H1 (cell line): ENCODE measurements around the gene HDHD5. TPM values are rescaled to one million over a fixed set of nuclear protein-coding genes. Genes with fewer than 3 reads are reported as not detected.

Source experiments
- CTCF ChIA-PET: fragments of 300-600 bp; sonication (Branson Sonifier 250); formaldehyde crosslinking; loops from one replicate; lab custom pipeline; 2021; ENCODE audit not compliant: partially characterized antibody; lab: Charles Lee
- POLR2A ChIA-PET: fragments of 300-600 bp; sonication (Branson Sonifier 250); formaldehyde crosslinking; loops from one replicate; lab custom pipeline; 2021; ENCODE audit warnings: inconsistent platforms; ENCODE audit not compliant: partially characterized antibody; lab: Charles Lee
- DNase-seq, 2 experiments: peaks; one replicate each; pipeline versions ENCODE4 v3.0.0 to v3.0.0-alpha.2; 2010 to 2022; ENCODE audit warnings: low spot score in 2 of 2, low read depth in 1 of 2, mixed read lengths in 1 of 2
- FAIRE-seq: peaks from 2 replicates; lab custom pipeline; 2011; peaks lifted over from hg19 to GRCh38; lab: Jason Lieb, UNC
- H2AFZ ChIP-seq: 2 replicates; pipeline ENCODE4 v1.8.1; 2012; ENCODE audit warnings: low read length, inconsistent platforms
- H2AK5ac ChIP-seq: 2 replicates; pipeline ENCODE4 v1.6.1; 2013; ENCODE audit warnings: low read depth, low read length
- H2BK120ac ChIP-seq: replicated peaks from 2 replicates; pipeline ENCODE3; 2013; ENCODE audit warnings: low read depth, low read length, inconsistent platforms
- H2BK12ac ChIP-seq: 2 replicates; pipeline ENCODE4 v1.6.1; 2013; ENCODE audit warnings: low read depth, low read length
- H2BK15ac ChIP-seq: 2 replicates; pipeline ENCODE4 v1.6.1; 2013; ENCODE audit warnings: low read length
- H2BK20ac ChIP-seq: 2 replicates; pipeline ENCODE4 v1.6.1; 2013; ENCODE audit warnings: low read length
- H2BK5ac ChIP-seq: 2 replicates; pipeline ENCODE4 v1.6.1; 2013; ENCODE audit warnings: low read depth, low read length
- H3K14ac ChIP-seq: 2 replicates; pipeline ENCODE4 v1.6.1; 2013; ENCODE audit warnings: inconsistent platforms; ENCODE audit not compliant: insufficient read length
- H3K18ac ChIP-seq: 2 replicates; pipeline ENCODE4 v1.6.1; 2013; ENCODE audit warnings: low read length; ENCODE audit errors: extremely low read depth
- H3K23ac ChIP-seq: 2 replicates; pipeline ENCODE4 v1.6.1; 2013; ENCODE audit warnings: inconsistent platforms; ENCODE audit not compliant: insufficient read length
- H3K23me2 ChIP-seq: 2 replicates; pipeline ENCODE4 v1.6.1; 2013; ENCODE audit warnings: low read depth, low read length
- H3K27ac ChIP-seq: 2 replicates; pipeline ENCODE4 v1.6.1; 2011; ENCODE audit warnings: low read depth, low read length, inconsistent platforms
- H3K27me3 ChIP-seq, 4 experiments: replicated peaks in 1 of 4; 1 replicate in 1 of 4; 2 replicates in 3 of 4; pipeline versions ENCODE4 v1.6.1 to v1.8.1; 2011 to 2013; ENCODE audit warnings: low read length in 3 of 4, mild to moderate bottlenecking in 3 of 4, inconsistent platforms in 2 of 4, mixed read lengths in 2 of 4, moderate library complexity in 1 of 4; ENCODE audit not compliant: control insufficient read depth in 3 of 4, insufficient read depth in 3 of 4; ENCODE audit errors: extremely low read depth in 1 of 4
- H3K36me3 ChIP-seq, 4 experiments: 2 replicates each; pipeline versions ENCODE4 v1.6.1 to v1.8.1; 2011 to 2013; ENCODE audit warnings: mild to moderate bottlenecking in 4 of 4, low read length in 3 of 4, moderate library complexity in 2 of 4, control low read depth in 1 of 4, inconsistent platforms in 1 of 4; ENCODE audit not compliant: insufficient read depth in 4 of 4, control insufficient read depth in 2 of 4
- H3K4ac ChIP-seq: replicated peaks from 2 replicates; pipeline ENCODE3; 2013; ENCODE audit warnings: low read length, low read depth, mixed read lengths, inconsistent platforms; ENCODE audit not compliant: insufficient read length
- H3K4me1 ChIP-seq, 4 experiments: replicated peaks in 1 of 4; 1 replicate in 1 of 4; 2 replicates in 3 of 4; pipeline versions ENCODE4 v1.6.1 to v1.8.1; 2011 to 2013; ENCODE audit warnings: low read length in 3 of 4, inconsistent platforms in 2 of 4, mixed read lengths in 1 of 4; ENCODE audit not compliant: insufficient read depth in 4 of 4, control insufficient read depth in 3 of 4
- H3K4me2 ChIP-seq, 2 experiments: 2 replicates each; pipeline versions ENCODE4 v1.6.1 to v1.8.1; 2011 to 2013; ENCODE audit warnings: low read depth in 2 of 2, low read length in 2 of 2, control low read depth in 1 of 2, inconsistent platforms in 1 of 2, mild to moderate bottlenecking in 1 of 2; ENCODE audit not compliant: insufficient read depth in 1 of 2
- H3K4me3 ChIP-seq, 4 experiments: fragments of 200-600, 300-600 bp in 1 of 4; sonication (generic), shearing (Covaris generic), sonication (Bioruptor Twin) in 1 of 4; 2 replicates each; pipeline versions ENCODE4 v1.5.1 to v1.8.1; 2011 to 2016; ENCODE audit warnings: low read length in 4 of 4, low read depth in 3 of 4, control low read depth in 2 of 4, inconsistent platforms in 2 of 4, mild to moderate bottlenecking in 2 of 4, mixed read lengths in 1 of 4, moderate library complexity in 1 of 4; ENCODE audit not compliant: insufficient read depth in 2 of 4; ENCODE audit errors: extremely low read depth in 1 of 4
- H3K56ac ChIP-seq: replicated peaks from 2 replicates; pipeline ENCODE3; 2013; ENCODE audit warnings: low read depth, mild to moderate bottlenecking, mixed read lengths, low read length, inconsistent platforms; ENCODE audit not compliant: insufficient read length
- H3K79me1 ChIP-seq: 2 replicates; pipeline ENCODE4 v1.6.1; 2013; ENCODE audit warnings: low read depth, low read length, control low read depth
- H3K79me2 ChIP-seq, 2 experiments: 2 replicates each; pipeline versions ENCODE4 v1.6.1 to v1.8.1; 2012 to 2013; ENCODE audit warnings: low read length in 2 of 2, mild to moderate bottlenecking in 2 of 2, inconsistent platforms in 1 of 2; ENCODE audit not compliant: insufficient read depth in 2 of 2, control insufficient read depth in 1 of 2
- H3K9ac ChIP-seq, 4 experiments: replicated peaks in 1 of 4; 1 replicate in 1 of 4; 2 replicates in 3 of 4; pipeline versions ENCODE4 v1.6.1 to v1.8.1; 2011 to 2013; ENCODE audit warnings: low read depth in 3 of 4, low read length in 3 of 4, control low read depth in 2 of 4, mild to moderate bottlenecking in 2 of 4, moderate library complexity in 2 of 4, inconsistent platforms in 1 of 4; ENCODE audit errors: extremely low read depth in 1 of 4
- H3K9me3 ChIP-seq, 2 experiments: 2 replicates each; pipeline versions ENCODE4 v1.6.1 to v1.8.1; 2012 to 2013; ENCODE audit warnings: mild to moderate bottlenecking in 2 of 2, moderate library complexity in 2 of 2, control low read depth in 1 of 2, inconsistent platforms in 1 of 2, low read depth in 1 of 2, low read length in 1 of 2, mixed read lengths in 1 of 2; ENCODE audit not compliant: insufficient read depth in 2 of 2
- H4K20me1 ChIP-seq, 2 experiments: replicated peaks in 1 of 2; 2 replicates each; pipeline versions ENCODE3 to v1.8.1; 2011 to 2013; ENCODE audit warnings: inconsistent platforms in 2 of 2, low read length in 2 of 2, mild to moderate bottlenecking in 1 of 2; ENCODE audit not compliant: insufficient read depth in 2 of 2, control insufficient read depth in 1 of 2
- H4K5ac ChIP-seq: 2 replicates; pipeline ENCODE4 v1.6.1; 2013; ENCODE audit warnings: low read length, low read depth, mixed read lengths, inconsistent platforms; ENCODE audit not compliant: insufficient read length
- H4K8ac ChIP-seq: 2 replicates; pipeline ENCODE4 v1.8.0; 2013; ENCODE audit warnings: mild to moderate bottlenecking, moderate library complexity, low read length, inconsistent platforms; ENCODE audit not compliant: insufficient read depth; ENCODE audit errors: extremely low read depth
- H4K91ac ChIP-seq: replicated peaks from 2 replicates; pipeline ENCODE3; 2013; ENCODE audit warnings: low read length, mixed read lengths, inconsistent platforms; ENCODE audit not compliant: insufficient read length
- SRF ChIP-seq: IDR thresholded peaks from 2 replicates; pipeline ENCODE4 v1.6.1; 2011; ENCODE audit warnings: mild to moderate bottlenecking, low read depth, low read length, moderate library complexity
- WGBS, 2 experiments: shearing (Covaris generic) in 1 of 2; methylation state at CpG; one replicate each; pipeline versions ENCODE4 v1.1.6 to v1.1.7; 2013 to 2015; ENCODE audit warnings: low lambda C conversion rate in 2 of 2, mixed read lengths in 2 of 2, inconsistent platforms in 1 of 2, low coverage in 1 of 2, missing lambda C conversion rate in 1 of 2; ENCODE audit not compliant: insufficient replicate concordance in 2 of 2, insufficient coverage in 1 of 2, insufficient read length in 1 of 2; ENCODE audit errors: extremely low coverage in 1 of 2, missing lambda C conversion rate in 1 of 2; 5-methylcytosine and 5-hydroxymethylcytosine counted together
- polyA plus RNA-seq, 7 experiments: library from polyadenylated mRNA; depleted of rRNA in 3 of 7; stranded (reverse) in 5 of 7; unstranded in 2 of 7; fragments of >200 nt in 5 of 7; fragments of 200-250 nt in 2 of 7; gene quantifications; 1 replicate in 5 of 7; 2 replicates in 1 of 7; 4 replicates in 1 of 7; pipeline versions ENCODE4 v1.2.1 to v1.2.3, GENCODE V29; 2011 to 2013; ENCODE audit warnings: missing spikeins in 2 of 7, mixed read lengths in 2 of 7
- total RNA-seq: library from RNA; stranded (reverse); fragmentation: NEBNext Ultra II Directional; extraction: Animal tissue kit (Norgen Biotek cat#: 25700); gene quantifications from 2 replicates; pipeline ENCODE4 v1.2.1, GENCODE V29; 2021

HDHD5 gene
- total and polyA plus RNA-seq, 2 of the 8 experiments (the other 6 are each of a cell fraction or from before 2014, with no cell fraction given) = 68.3 to 123 TPM

- DNase-seq (no peak), FAIRE-seq (no peak)
- H3K9me3 ChIP-seq = no peaks in the 10 kb centered on the region
- H4K20me1 ChIP-seq = no peaks in the 10 kb centered on the region
- H3K18ac ChIP-seq = no peak overlapping the region
- H2AFZ ChIP-seq = no peak overlapping the region
- ChIA-PET POLR2A (no interaction called here), CTCF (interaction anchor here (1.2 kb wide), 1 partner anchor 9 kb away, joined by 3 read pairs; no protein-coding TSS in a partner anchor)
- no peak overlapping the region for H2AK5ac ChIP-seq
- H3K27ac ChIP-seq = no peak overlapping the region
- H3K9ac ChIP-seq = no peak overlapping the region
- H3K23ac ChIP-seq = no peak overlapping the region
- H3K56ac ChIP-seq = no peak overlapping the region
- no peak overlapping the region for H3K4me3 ChIP-seq
- H2BK5ac ChIP-seq = no peak overlapping the region
- H4K91ac ChIP-seq = no peak overlapping the region
- no peak overlapping the region for H2BK12ac ChIP-seq
- no peak overlapping the region for H3K14ac ChIP-seq
- H3K36me3 ChIP-seq = peaks cover 0 to 5% (median under 1%) of the 10 kb centered on the region in 4 experiments; a peak in 3 of 8 replicates
- H2BK15ac ChIP-seq = no peak overlapping the region
- H2BK20ac ChIP-seq = no peak overlapping the region
- H3K4ac ChIP-seq = no peak overlapping the region
- no peak overlapping the region for H3K4me2 ChIP-seq
- no peaks in the 10 kb centered on the region for H3K27me3 ChIP-seq
- H3K79me1 ChIP-seq = no peaks in the 10 kb centered on the region; the same call in 1 of the 2 replicates
- H2BK120ac ChIP-seq = no peak overlapping the region
- no peaks in the 10 kb centered on the region for H3K4me1 ChIP-seq
- H4K8ac ChIP-seq = no peak overlapping the region
- 86% methylated on average over 9 of the region's 9 CpGs; no CpG with 5 or more reads in 1 of the 2 experiments for WGBS, 2 experiments
- TF ChIP-seq SRF = no peak
- H3K79me2 ChIP-seq = no peaks in the 10 kb centered on the region
- no peaks in the 10 kb centered on the region for H3K23me2 ChIP-seq
- no peak overlapping the region for H4K5ac ChIP-seq
Measured at GRCh38 chr22:17103351-17103750, 55.7 kb downstream of the HDHD5 start.
